H1 (cell line): ENCODE results near the gene SLC17A6. TPM values are rescaled to one million over a fixed set of nuclear protein-coding genes. Genes with fewer than 3 reads are reported as not detected.

Experiments used
- CTCF ChIA-PET: fragments of 300-600 bp; sonication (Branson Sonifier 250); formaldehyde crosslinking; loops from one replicate; lab custom pipeline; 2021; ENCODE audit not compliant: partially characterized antibody; lab: Charles Lee
- POLR2A ChIA-PET: fragments of 300-600 bp; sonication (Branson Sonifier 250); formaldehyde crosslinking; loops from one replicate; lab custom pipeline; 2021; ENCODE audit warnings: inconsistent platforms; ENCODE audit not compliant: partially characterized antibody; lab: Charles Lee
- DNase-seq, 2 experiments: peaks; one replicate each; pipeline versions ENCODE4 v3.0.0 to v3.0.0-alpha.2; 2010 to 2022; ENCODE audit warnings: low spot score in 2 of 2, low read depth in 1 of 2, mixed read lengths in 1 of 2
- FAIRE-seq: peaks from 2 replicates; lab custom pipeline; 2011; peaks lifted over from hg19 to GRCh38; lab: Jason Lieb, UNC
- H2AFZ ChIP-seq: 2 replicates; pipeline ENCODE4 v1.8.1; 2012; ENCODE audit warnings: low read length, inconsistent platforms
- H2AK5ac ChIP-seq: 2 replicates; pipeline ENCODE4 v1.6.1; 2013; ENCODE audit warnings: low read depth, low read length
- H2BK120ac ChIP-seq: replicated peaks from 2 replicates; pipeline ENCODE3; 2013; ENCODE audit warnings: low read depth, low read length, inconsistent platforms
- H2BK12ac ChIP-seq: 2 replicates; pipeline ENCODE4 v1.6.1; 2013; ENCODE audit warnings: low read depth, low read length
- H2BK15ac ChIP-seq: 2 replicates; pipeline ENCODE4 v1.6.1; 2013; ENCODE audit warnings: low read length
- H2BK20ac ChIP-seq: 2 replicates; pipeline ENCODE4 v1.6.1; 2013; ENCODE audit warnings: low read length
- H2BK5ac ChIP-seq: 2 replicates; pipeline ENCODE4 v1.6.1; 2013; ENCODE audit warnings: low read depth, low read length
- H3K14ac ChIP-seq: 2 replicates; pipeline ENCODE4 v1.6.1; 2013; ENCODE audit warnings: inconsistent platforms; ENCODE audit not compliant: insufficient read length
- H3K18ac ChIP-seq: 2 replicates; pipeline ENCODE4 v1.6.1; 2013; ENCODE audit warnings: low read length; ENCODE audit errors: extremely low read depth
- H3K23ac ChIP-seq: 2 replicates; pipeline ENCODE4 v1.6.1; 2013; ENCODE audit warnings: inconsistent platforms; ENCODE audit not compliant: insufficient read length
- H3K23me2 ChIP-seq: 2 replicates; pipeline ENCODE4 v1.6.1; 2013; ENCODE audit warnings: low read depth, low read length
- H3K27ac ChIP-seq: 2 replicates; pipeline ENCODE4 v1.6.1; 2011; ENCODE audit warnings: low read depth, low read length, inconsistent platforms
- H3K27me3 ChIP-seq, 4 experiments: replicated peaks in 1 of 4; 1 replicate in 1 of 4; 2 replicates in 3 of 4; pipeline versions ENCODE4 v1.6.1 to v1.8.1; 2011 to 2013; ENCODE audit warnings: low read length in 3 of 4, mild to moderate bottlenecking in 3 of 4, inconsistent platforms in 2 of 4, mixed read lengths in 2 of 4, moderate library complexity in 1 of 4; ENCODE audit not compliant: control insufficient read depth in 3 of 4, insufficient read depth in 3 of 4; ENCODE audit errors: extremely low read depth in 1 of 4
- H3K36me3 ChIP-seq, 4 experiments: 2 replicates each; pipeline versions ENCODE4 v1.6.1 to v1.8.1; 2011 to 2013; ENCODE audit warnings: mild to moderate bottlenecking in 4 of 4, low read length in 3 of 4, moderate library complexity in 2 of 4, control low read depth in 1 of 4, inconsistent platforms in 1 of 4; ENCODE audit not compliant: insufficient read depth in 4 of 4, control insufficient read depth in 2 of 4
- H3K4ac ChIP-seq: replicated peaks from 2 replicates; pipeline ENCODE3; 2013; ENCODE audit warnings: low read length, low read depth, mixed read lengths, inconsistent platforms; ENCODE audit not compliant: insufficient read length
- H3K4me1 ChIP-seq, 4 experiments: replicated peaks in 1 of 4; 1 replicate in 1 of 4; 2 replicates in 3 of 4; pipeline versions ENCODE4 v1.6.1 to v1.8.1; 2011 to 2013; ENCODE audit warnings: low read length in 3 of 4, inconsistent platforms in 2 of 4, mixed read lengths in 1 of 4; ENCODE audit not compliant: insufficient read depth in 4 of 4, control insufficient read depth in 3 of 4
- H3K4me2 ChIP-seq, 2 experiments: 2 replicates each; pipeline versions ENCODE4 v1.6.1 to v1.8.1; 2011 to 2013; ENCODE audit warnings: low read depth in 2 of 2, low read length in 2 of 2, control low read depth in 1 of 2, inconsistent platforms in 1 of 2, mild to moderate bottlenecking in 1 of 2; ENCODE audit not compliant: insufficient read depth in 1 of 2
- H3K4me3 ChIP-seq, 4 experiments: fragments of 200-600, 300-600 bp in 1 of 4; sonication (generic), shearing (Covaris generic), sonication (Bioruptor Twin) in 1 of 4; 2 replicates each; pipeline versions ENCODE4 v1.5.1 to v1.8.1; 2011 to 2016; ENCODE audit warnings: low read length in 4 of 4, low read depth in 3 of 4, control low read depth in 2 of 4, inconsistent platforms in 2 of 4, mild to moderate bottlenecking in 2 of 4, mixed read lengths in 1 of 4, moderate library complexity in 1 of 4; ENCODE audit not compliant: insufficient read depth in 2 of 4; ENCODE audit errors: extremely low read depth in 1 of 4
- H3K56ac ChIP-seq: replicated peaks from 2 replicates; pipeline ENCODE3; 2013; ENCODE audit warnings: low read depth, mild to moderate bottlenecking, mixed read lengths, low read length, inconsistent platforms; ENCODE audit not compliant: insufficient read length
- H3K79me1 ChIP-seq: 2 replicates; pipeline ENCODE4 v1.6.1; 2013; ENCODE audit warnings: low read depth, low read length, control low read depth
- H3K79me2 ChIP-seq, 2 experiments: 2 replicates each; pipeline versions ENCODE4 v1.6.1 to v1.8.1; 2012 to 2013; ENCODE audit warnings: low read length in 2 of 2, mild to moderate bottlenecking in 2 of 2, inconsistent platforms in 1 of 2; ENCODE audit not compliant: insufficient read depth in 2 of 2, control insufficient read depth in 1 of 2
- H3K9ac ChIP-seq, 4 experiments: replicated peaks in 1 of 4; 1 replicate in 1 of 4; 2 replicates in 3 of 4; pipeline versions ENCODE4 v1.6.1 to v1.8.1; 2011 to 2013; ENCODE audit warnings: low read depth in 3 of 4, low read length in 3 of 4, control low read depth in 2 of 4, mild to moderate bottlenecking in 2 of 4, moderate library complexity in 2 of 4, inconsistent platforms in 1 of 4; ENCODE audit errors: extremely low read depth in 1 of 4
- H3K9me3 ChIP-seq, 2 experiments: 2 replicates each; pipeline versions ENCODE4 v1.6.1 to v1.8.1; 2012 to 2013; ENCODE audit warnings: mild to moderate bottlenecking in 2 of 2, moderate library complexity in 2 of 2, control low read depth in 1 of 2, inconsistent platforms in 1 of 2, low read depth in 1 of 2, low read length in 1 of 2, mixed read lengths in 1 of 2; ENCODE audit not compliant: insufficient read depth in 2 of 2
- H4K20me1 ChIP-seq, 2 experiments: replicated peaks in 1 of 2; 2 replicates each; pipeline versions ENCODE3 to v1.8.1; 2011 to 2013; ENCODE audit warnings: inconsistent platforms in 2 of 2, low read length in 2 of 2, mild to moderate bottlenecking in 1 of 2; ENCODE audit not compliant: insufficient read depth in 2 of 2, control insufficient read depth in 1 of 2
- H4K5ac ChIP-seq: 2 replicates; pipeline ENCODE4 v1.6.1; 2013; ENCODE audit warnings: low read length, low read depth, mixed read lengths, inconsistent platforms; ENCODE audit not compliant: insufficient read length
- H4K8ac ChIP-seq: 2 replicates; pipeline ENCODE4 v1.8.0; 2013; ENCODE audit warnings: mild to moderate bottlenecking, moderate library complexity, low read length, inconsistent platforms; ENCODE audit not compliant: insufficient read depth; ENCODE audit errors: extremely low read depth
- H4K91ac ChIP-seq: replicated peaks from 2 replicates; pipeline ENCODE3; 2013; ENCODE audit warnings: low read length, mixed read lengths, inconsistent platforms; ENCODE audit not compliant: insufficient read length
- BRCA1 ChIP-seq: IDR thresholded peaks from 2 replicates; pipeline ENCODE4 v1.6.1; 2012; ENCODE audit warnings: low read depth, low read length, improper control_type of control experiment
- CEBPB ChIP-seq: IDR thresholded peaks from 2 replicates; pipeline ENCODE4 v1.6.1; 2012; ENCODE audit warnings: low read depth, low read length
- CTCF ChIP-seq, 3 experiments: IDR thresholded peaks; 1 replicate in 2 of 3; 2 replicates in 1 of 3; pipeline versions ENCODE4 v1.5.1 to v1.6.1; 2011; ENCODE audit warnings: low read length in 3 of 3, mild to moderate bottlenecking in 3 of 3, inconsistent platforms in 2 of 3, low read depth in 1 of 3, moderate library complexity in 1 of 3; ENCODE audit not compliant: insufficient read depth in 1 of 3; ENCODE audit errors: control extremely low read depth in 1 of 3
- FOSL1 ChIP-seq: IDR thresholded peaks from 2 replicates; pipeline ENCODE4 v1.6.1; 2011; ENCODE audit warnings: mild to moderate bottlenecking, low read depth, low read length, moderate library complexity; ENCODE audit not compliant: insufficient read depth
- GTF2F1 ChIP-seq: IDR thresholded peaks from 2 replicates; pipeline ENCODE4 v1.6.1; 2012; ENCODE audit warnings: low read depth, low read length, improper control_type of control experiment, borderline replicate concordance
- MAFK ChIP-seq: IDR thresholded peaks from 2 replicates; pipeline ENCODE4 v1.6.1; 2012; ENCODE audit warnings: low read depth, mild to moderate bottlenecking, improper control_type of control experiment, low read length
- NRF1 ChIP-seq: IDR thresholded peaks from 2 replicates; pipeline ENCODE4 v1.6.1; 2011; ENCODE audit warnings: mild to moderate bottlenecking, low read depth, low read length, improper control_type of control experiment
- RAD21 ChIP-seq, 2 experiments: IDR thresholded peaks in 1 of 2; conservative IDR thresholded peaks in 1 of 2; 2 replicates each; pipeline ENCODE4 v1.6.1; 2011; ENCODE audit warnings: low read depth in 2 of 2, low read length in 2 of 2, improper control_type of control experiment in 1 of 2, inconsistent platforms in 1 of 2, mild to moderate bottlenecking in 1 of 2, moderate library complexity in 1 of 2
- RXRA ChIP-seq: IDR thresholded peaks from 2 replicates; pipeline ENCODE4 v1.6.1; 2011; ENCODE audit warnings: low read depth, mild to moderate bottlenecking, low read length, moderate library complexity; ENCODE audit not compliant: insufficient read depth
- SIX5 ChIP-seq: IDR thresholded peaks from 2 replicates; pipeline ENCODE4 v1.6.1; 2011; ENCODE audit warnings: mild to moderate bottlenecking, low read depth, low read length
- SP2 ChIP-seq: IDR thresholded peaks from 2 replicates; pipeline ENCODE4 v1.6.1; 2012; ENCODE audit warnings: mild to moderate bottlenecking, low read length, inconsistent platforms
- SP4 ChIP-seq: IDR thresholded peaks from 2 replicates; pipeline ENCODE4 v1.6.1; 2012; ENCODE audit warnings: low read length, inconsistent platforms
- TAF7 ChIP-seq: optimal IDR thresholded peaks from 2 replicates; pipeline ENCODE3; 2011; ENCODE audit warnings: low read depth, mild to moderate bottlenecking, inconsistent platforms, low read length, moderate library complexity, borderline replicate concordance
- WGBS, 2 experiments: shearing (Covaris generic) in 1 of 2; methylation state at CpG; one replicate each; pipeline versions ENCODE4 v1.1.6 to v1.1.7; 2013 to 2015; ENCODE audit warnings: low lambda C conversion rate in 2 of 2, mixed read lengths in 2 of 2, inconsistent platforms in 1 of 2, low coverage in 1 of 2, missing lambda C conversion rate in 1 of 2; ENCODE audit not compliant: insufficient replicate concordance in 2 of 2, insufficient coverage in 1 of 2, insufficient read length in 1 of 2; ENCODE audit errors: extremely low coverage in 1 of 2, missing lambda C conversion rate in 1 of 2; 5-methylcytosine and 5-hydroxymethylcytosine counted together
- polyA plus RNA-seq, 7 experiments: library from polyadenylated mRNA; depleted of rRNA in 3 of 7; stranded (reverse) in 5 of 7; unstranded in 2 of 7; fragments of >200 nt in 5 of 7; fragments of 200-250 nt in 2 of 7; gene quantifications; 1 replicate in 5 of 7; 2 replicates in 1 of 7; 4 replicates in 1 of 7; pipeline versions ENCODE4 v1.2.1 to v1.2.3, GENCODE V29; 2011 to 2013; ENCODE audit warnings: missing spikeins in 2 of 7, mixed read lengths in 2 of 7
- total RNA-seq: library from RNA; stranded (reverse); fragmentation: NEBNext Ultra II Directional; extraction: Animal tissue kit (Norgen Biotek cat#: 25700); gene quantifications from 2 replicates; pipeline ENCODE4 v1.2.1, GENCODE V29; 2021

The SLC17A6 gene
- total and polyA plus RNA-seq, 2 of the 8 experiments (the other 6 are each of a cell fraction or from before 2014, with no cell fraction given), result 0.24 to 1.6 TPM

GRCh38 chr11:22387126-22387525 is 48.9 kb downstream of the SLC17A6 start:
- Histone ChIP-seq H2BK15ac (no peak overlapping the region), H4K91ac (no peak overlapping the region), H3K4me3 (no peak overlapping the region), H3K9ac (no peak overlapping the region), H3K36me3 (no peaks in the 10 kb centered on the region), H4K5ac (no peak overlapping the region), H4K8ac (no peak overlapping the region), H3K4ac (no peak overlapping the region), H2BK12ac (no peak overlapping the region), H2AK5ac (no peak overlapping the region), H2AFZ (no peak overlapping the region), H3K18ac (no peak overlapping the region), H3K14ac (no peak overlapping the region), H3K23me2 (no peaks in the 10 kb centered on the region), H2BK5ac (no peak overlapping the region), H3K27me3 (no peaks in the 10 kb centered on the region), H3K4me2 (no peak overlapping the region), H3K79me2 (no peaks in the 10 kb centered on the region), H3K23ac (no peak overlapping the region), H2BK20ac (no peak overlapping the region), H2BK120ac (no peak overlapping the region), H3K27ac (no peak overlapping the region), H3K79me1 (no peaks in the 10 kb centered on the region), H3K4me1 (no peaks in the 10 kb centered on the region), H3K9me3 (no peaks in the 10 kb centered on the region), H4K20me1 (no peaks in the 10 kb centered on the region), H3K56ac (no peak overlapping the region)
- CTCF ChIA-PET, result interaction anchor here (0.6 kb wide), 1 partner anchor 473 kb away, joined by 3 read pairs; the partner anchor contains the start of gene CCDC179
- POLR2A ChIA-PET, result no interaction called here
- WGBS, 2 experiments, result 90% methylated on average over 1 of the region's 1 CpG; no CpG with 5 or more reads in 1 of the 2 experiments
- DNase-seq, result no peak
- FAIRE-seq, result no peak
- TF ChIP-seq FOSL1 (no peak), BRCA1 (no peak), RXRA (no peak), CTCF (IDR thresholded peaks at IDR 0.05; ENCODE audit: control extremely low read depth in 1 of 3, insufficient read depth in 1 of 3, low read depth in 1 of 3, low read length in 3 of 3) (no peak), SIX5 (no peak), NRF1 (no peak), SP4 (no peak), CEBPB (no peak), TAF7 (no peak), SP2 (no peak), GTF2F1 (no peak), RAD21 (IDR thresholded peaks at IDR 0.05 in 1 of 2, conservative IDR thresholded peaks at IDR 0.05 in 1 of 2; ENCODE audit: low read depth in 2 of 2, low read length in 2 of 2) (no peak), MAFK (no peak)
